ENCODE measurements around the gene TTYH3.

Gene TTYH3

GRCh38 chr7:2614631-2615330, 17.0 kb upstream of the TTYH3 start:
- Histone ChIP-seq H3K4me3 (ENCODE audit: severe bottlenecking) (no peak overlapping the region), H3K27ac (ENCODE audit: poor library complexity, severe bottlenecking) (no peak overlapping the region), H3K27me3 (ENCODE audit: insufficient read depth, poor library complexity, severe bottlenecking) (no peaks in the 10 kb centered on the region), H3K4me1 (ENCODE audit: insufficient read depth, poor library complexity, severe bottlenecking) (no peaks in the 10 kb centered on the region), H3K36me3 (ENCODE audit: low read depth) (no peaks in the 10 kb centered on the region), H3K9me3 (ENCODE audit: severe bottlenecking) (no peaks in the 10 kb centered on the region)
- TF ChIP-seq CTCF (IDR thresholded peaks at IDR 0.05; ENCODE audit: poor library complexity, severe bottlenecking), result no peak
- DNase-seq (ENCODE audit: low spot score), result no peak
- no peak for ATAC-seq (ENCODE audit: low read depth)

GRCh38 chr7:2616387-2617324, 15.1 kb upstream of the TTYH3 start:
- no peaks in the 10 kb centered on the region for H3K4me1 ChIP-seq (ENCODE audit: insufficient read depth, poor library complexity, severe bottlenecking)
- no peak overlapping the region for H3K4me3 ChIP-seq (ENCODE audit: severe bottlenecking)
- H3K36me3 ChIP-seq (ENCODE audit: low read depth), result no peaks in the 10 kb centered on the region
- no peak overlapping the region for H3K27ac ChIP-seq (ENCODE audit: poor library complexity, severe bottlenecking)
- no peak for ATAC-seq (ENCODE audit: low read depth)
- H3K27me3 ChIP-seq (ENCODE audit: insufficient read depth, poor library complexity, severe bottlenecking), result no peaks in the 10 kb centered on the region
- no peaks in the 10 kb centered on the region for H3K9me3 ChIP-seq (ENCODE audit: severe bottlenecking)
- TF ChIP-seq CTCF (IDR thresholded peaks at IDR 0.05; ENCODE audit: poor library complexity, severe bottlenecking), result no peak
- no peak for DNase-seq (ENCODE audit: low spot score)

DNA sequence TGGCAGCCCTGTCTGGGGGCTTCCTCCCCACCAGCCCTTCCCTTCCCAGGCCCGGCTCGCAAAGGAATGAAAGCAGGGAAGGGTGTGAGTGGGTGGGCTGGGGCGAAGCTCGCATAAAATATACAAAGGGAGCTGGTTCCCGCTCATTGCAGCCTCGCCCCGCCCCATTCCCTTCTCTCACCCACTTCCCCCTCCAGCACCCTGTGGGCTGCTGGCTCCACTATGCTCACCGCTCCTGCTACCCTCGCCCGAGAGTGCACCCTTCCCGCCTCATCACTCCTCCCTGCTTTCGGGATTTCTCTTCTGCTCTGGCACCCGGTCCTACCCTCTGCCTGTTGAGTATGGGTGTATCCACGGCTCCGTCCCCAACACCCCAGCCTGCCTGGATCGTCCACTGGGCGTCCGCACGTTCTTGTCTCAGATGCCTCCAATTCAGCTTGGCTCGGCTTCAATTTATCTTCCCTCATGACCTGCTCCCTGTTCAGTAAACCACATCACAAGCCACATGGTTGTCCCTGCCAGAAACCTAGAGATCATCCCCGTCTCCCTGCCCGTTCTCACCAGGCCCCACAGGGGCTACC, 14.4 kb upstream of the TTYH3 start:
- DNase-seq (ENCODE audit: low spot score) (no peak), ATAC-seq (ENCODE audit: low read depth) (no peak)
- Histone ChIP-seq H3K4me3 (ENCODE audit: severe bottlenecking) (no peak overlapping the region), H3K36me3 (ENCODE audit: low read depth) (no peaks in the 10 kb centered on the region), H3K4me1 (ENCODE audit: insufficient read depth, poor library complexity, severe bottlenecking) (no peaks in the 10 kb centered on the region), H3K27ac (ENCODE audit: poor library complexity, severe bottlenecking) (no peak overlapping the region), H3K27me3 (ENCODE audit: insufficient read depth, poor library complexity, severe bottlenecking) (no peaks in the 10 kb centered on the region), H3K9me3 (ENCODE audit: severe bottlenecking) (no peaks in the 10 kb centered on the region)
- TF ChIP-seq CTCF (IDR thresholded peaks at IDR 0.05; ENCODE audit: poor library complexity, severe bottlenecking), result no peak

DNA sequence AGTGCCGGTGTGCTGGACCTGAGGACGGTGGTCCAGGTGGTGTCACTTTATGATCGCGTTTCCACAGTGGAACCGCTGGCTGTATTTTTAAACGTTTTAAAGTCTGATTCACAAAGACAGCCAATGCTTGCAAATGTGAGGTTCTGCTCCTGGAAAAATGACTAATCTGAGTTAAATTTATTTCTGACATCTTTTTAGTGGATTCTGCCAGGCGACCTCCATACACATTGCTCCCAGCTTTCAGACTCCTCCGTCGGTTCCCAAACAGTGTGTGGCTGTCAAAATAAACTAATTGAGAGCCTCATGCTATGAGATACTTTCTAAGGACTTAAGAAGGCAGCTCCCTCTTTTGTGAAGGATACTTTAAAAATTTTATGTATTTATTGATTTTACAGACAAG, 12.7 kb upstream of the TTYH3 start:
- no peak for ATAC-seq (ENCODE audit: low read depth)
- no peak for DNase-seq (ENCODE audit: low spot score)
- no peak for TF ChIP-seq CTCF (IDR thresholded peaks at IDR 0.05; ENCODE audit: poor library complexity, severe bottlenecking)
- H3K4me1 ChIP-seq (ENCODE audit: insufficient read depth, poor library complexity, severe bottlenecking), result no peaks in the 10 kb centered on the region
- no peak overlapping the region for H3K4me3 ChIP-seq (ENCODE audit: severe bottlenecking)
- no peaks in the 10 kb centered on the region for H3K9me3 ChIP-seq (ENCODE audit: severe bottlenecking)
- no peak overlapping the region for H3K27ac ChIP-seq (ENCODE audit: poor library complexity, severe bottlenecking)
- no peaks in the 10 kb centered on the region for H3K36me3 ChIP-seq (ENCODE audit: low read depth)
- H3K27me3 ChIP-seq (ENCODE audit: insufficient read depth, poor library complexity, severe bottlenecking), result no peaks in the 10 kb centered on the region
